Fibroblast of lung (primary cell): Measurements from ENCODE around the gene DPM2. TPM values are rescaled to one million over a fixed set of nuclear protein-coding genes. Genes with fewer than 3 reads are reported as not detected.
A peak's percentile ranks its signal among the peaks of the same experiment; 100 is the strongest.

Experiments
- DNase-seq, 2 donors: peaks; one replicate each; pipeline versions ENCODE4 v3.0.0 to v3.0.0-alpha.2; 2010; ENCODE audit warnings: low read depth in 2 of 2
- H2AFZ ChIP-seq: 2 replicates; pipeline ENCODE4 v1.5.1; 2012; ENCODE audit warnings: low read length, control low read depth, inconsistent platforms
- H3K27ac ChIP-seq: 2 replicates; pipeline ENCODE4 v1.5.1; 2011; ENCODE audit warnings: low read length, control low read depth; ENCODE audit not compliant: insufficient read depth
- H3K27me3 ChIP-seq: 2 replicates; pipeline ENCODE4 v1.5.1; 2011; ENCODE audit warnings: mild to moderate bottlenecking, low read length; ENCODE audit not compliant: control insufficient read depth, insufficient read depth
- H3K36me3 ChIP-seq: 2 replicates; pipeline ENCODE4 v1.5.1; 2011; ENCODE audit warnings: low read length; ENCODE audit not compliant: control insufficient read depth, insufficient read depth
- H3K4me1 ChIP-seq: 2 replicates; pipeline ENCODE4 v1.5.1; 2011; ENCODE audit warnings: low read length; ENCODE audit not compliant: control insufficient read depth, insufficient read depth; ENCODE audit errors: extremely low read depth
- H3K4me2 ChIP-seq: 2 replicates; pipeline ENCODE4 v1.5.1; 2011; ENCODE audit warnings: low read length, control low read depth; ENCODE audit not compliant: insufficient read depth; ENCODE audit errors: extremely low read depth
- H3K4me3 ChIP-seq, 4 experiments: fragments of 200-600 bp in 1 of 4; sonication (generic) in 1 of 4; replicated peaks in 1 of 4; 2 replicates each; pipeline ENCODE4 v1.5.1; 2011 to 2016; ENCODE audit warnings: low read length in 4 of 4, low read depth in 3 of 4, mild to moderate bottlenecking in 3 of 4, control low read depth in 2 of 4, inconsistent platforms in 1 of 4, mixed read lengths in 1 of 4; ENCODE audit not compliant: insufficient read depth in 1 of 4; ENCODE audit errors: control extremely low read depth in 1 of 4
- H3K79me2 ChIP-seq: 2 replicates; pipeline ENCODE4 v1.5.1; 2012; ENCODE audit warnings: mild to moderate bottlenecking, low read length, inconsistent platforms; ENCODE audit not compliant: control insufficient read depth, insufficient read depth
- H3K9ac ChIP-seq: 2 replicates; pipeline ENCODE4 v1.5.1; 2011; ENCODE audit warnings: mild to moderate bottlenecking, low read length, control low read depth; ENCODE audit not compliant: insufficient read depth
- H3K9me3 ChIP-seq: 2 replicates; pipeline ENCODE4 v1.5.1; 2012; ENCODE audit warnings: low read depth, low read length; ENCODE audit not compliant: control insufficient read depth, insufficient read depth
- H4K20me1 ChIP-seq: 2 replicates; pipeline ENCODE4 v1.5.1; 2011; ENCODE audit warnings: low read length; ENCODE audit not compliant: control insufficient read depth, insufficient read depth; ENCODE audit errors: extremely low read depth
- CTCF ChIP-seq, 2 donors: IDR thresholded peaks in 1 of 2; conservative IDR thresholded peaks in 1 of 2; 1 replicate in 1 of 2; 2 replicates in 1 of 2; pipeline ENCODE4 v1.5.1; 2011 to 2012; ENCODE audit warnings: low read length in 2 of 2, control low read depth in 1 of 2, inconsistent platforms in 1 of 2, low read depth in 1 of 2, mild to moderate bottlenecking in 1 of 2
- EZH2 ChIP-seq: IDR thresholded peaks from 2 replicates; pipeline ENCODE4 v1.5.1; 2012; ENCODE audit warnings: low read length, control low read depth, mild to moderate bottlenecking; ENCODE audit errors: missing control alignments
- polyA plus RNA-seq, 2 donors: library from polyadenylated mRNA; depleted of rRNA in 1 of 2; stranded (reverse) in 1 of 2; unstranded in 1 of 2; fragments of >200 nt; gene quantifications; 2 replicates each; pipeline ENCODE4 v1.2.1, GENCODE V29; 2011 to 2012; ENCODE audit warnings: missing spikeins in 1 of 2
- total RNA-seq: library from RNA; depleted of rRNA; stranded (reverse); fragments of >200 nt; gene quantifications from 2 replicates; pipeline ENCODE4 v1.2.1, GENCODE V29; 2014

DPM2 gene
- total and polyA plus RNA-seq, 2 donors (not counting 1 experiment from before 2014, with no cell fraction given) = 11.7 to 24.1 TPM

DNA sequence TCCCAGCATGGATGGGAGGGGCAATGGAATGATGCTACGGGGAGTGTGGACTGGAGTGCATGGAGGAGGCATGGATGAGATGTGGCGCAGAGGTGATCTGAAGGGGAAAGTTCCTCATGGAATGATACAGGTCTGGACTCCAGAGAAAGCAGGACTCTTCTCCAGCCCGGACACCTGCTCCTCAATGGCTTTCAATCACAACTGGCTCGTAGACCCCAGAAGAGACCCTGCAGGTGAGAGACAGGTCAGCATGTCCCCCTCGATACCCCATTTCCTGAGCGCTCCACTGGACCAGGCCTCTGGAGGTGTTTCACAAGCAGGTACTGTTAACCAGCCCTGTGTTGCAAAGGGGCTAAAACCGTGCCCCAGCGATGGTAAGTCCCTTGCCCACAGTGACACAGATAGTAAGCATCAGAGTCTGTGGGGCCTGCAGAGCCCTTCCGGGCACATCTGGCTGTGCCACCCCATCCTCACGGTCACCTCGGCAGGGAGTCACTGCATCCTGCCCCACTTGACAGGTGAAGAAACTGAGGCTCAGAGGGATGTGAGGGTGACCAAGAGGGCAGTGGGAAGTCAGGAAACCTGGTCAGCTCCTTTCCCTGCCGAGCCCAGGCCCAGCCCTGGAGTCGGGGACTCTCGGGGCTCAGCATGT is 5.5 kb upstream of the DPM2 start:
- H3K27ac ChIP-seq = no peak overlapping the region
- TF ChIP-seq CTCF (conservative IDR thresholded peaks at IDR 0.05 in 1 of 2, IDR thresholded peaks at IDR 0.05 in 1 of 2; ENCODE audit: low read depth in 1 of 2, low read length in 2 of 2) = no peak
- no peak for TF ChIP-seq EZH2
- peaks cover 12% of the 10 kb centered on the region for H3K36me3 ChIP-seq

DNA sequence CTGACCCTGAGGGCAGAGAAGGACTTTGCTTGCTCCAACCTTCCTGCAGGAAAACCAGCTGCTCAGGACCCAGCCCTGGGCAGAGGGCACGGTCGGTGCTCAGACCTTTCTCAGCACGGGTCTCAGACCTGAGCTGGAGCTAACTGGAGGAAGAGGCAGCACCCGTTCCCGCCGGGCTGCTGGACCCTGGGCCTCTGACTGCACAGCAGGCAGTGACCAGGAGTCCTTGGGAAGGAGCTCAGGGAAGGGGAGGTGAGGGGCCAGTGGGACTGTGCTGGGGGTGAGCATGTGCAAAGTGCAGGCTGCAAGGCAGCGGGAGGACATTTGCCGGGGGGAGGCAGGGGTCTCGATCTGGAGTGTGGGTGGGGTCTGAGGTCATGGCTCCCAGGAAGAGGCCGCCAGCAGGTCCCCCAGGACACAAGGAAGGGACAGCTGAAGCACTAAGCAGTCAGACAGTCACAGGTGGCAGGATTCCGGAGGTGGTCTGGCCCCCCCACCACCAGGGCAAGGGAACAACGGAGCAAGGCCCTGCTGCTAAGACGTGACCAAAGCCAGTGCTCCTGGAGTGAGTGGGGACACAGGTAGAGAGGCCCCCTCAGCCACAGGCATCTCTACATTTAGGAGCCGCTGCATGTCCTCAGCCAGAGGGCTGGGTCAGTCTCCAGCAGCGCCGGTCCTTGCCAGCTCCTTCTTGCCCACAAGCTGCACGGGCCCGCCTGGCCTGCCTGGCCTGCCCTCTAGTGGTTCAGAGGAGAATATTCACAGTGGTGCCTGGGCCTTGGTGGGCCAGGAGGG is 4.8 kb upstream of the DPM2 start:
- H3K27me3 ChIP-seq = no peaks in the 10 kb centered on the region
- peak; percentile 53 to 75 for DNase-seq
- peaks cover 10% of the 10 kb centered on the region for H3K36me3 ChIP-seq
- H3K9me3 ChIP-seq = no peaks in the 10 kb centered on the region
- no peak overlapping the region for H2AFZ ChIP-seq
- H3K27ac ChIP-seq = no peak overlapping the region
- H3K9ac ChIP-seq = no peak overlapping the region
- no peaks in the 10 kb centered on the region for H4K20me1 ChIP-seq
- H3K4me3 ChIP-seq = no peak overlapping the region
- H3K4me1 ChIP-seq = no peaks in the 10 kb centered on the region
- TF ChIP-seq CTCF (conservative IDR thresholded peaks at IDR 0.05 in 1 of 2, IDR thresholded peaks at IDR 0.05 in 1 of 2; ENCODE audit: low read depth in 1 of 2, low read length in 2 of 2) = peak; percentile 78 to 83
- no peak for TF ChIP-seq EZH2
- peaks cover under 1% of the 10 kb centered on the region for H3K79me2 ChIP-seq
- H3K4me2 ChIP-seq = no peak overlapping the region

More for the DNA sequence above, 5.5 kb upstream of the DPM2 start:
- Histone ChIP-seq H2AFZ (no peak overlapping the region), H3K9ac (no peak overlapping the region), H3K4me2 (no peak overlapping the region), H3K4me1 (no peaks in the 10 kb centered on the region), H3K79me2 (no peaks in the 10 kb centered on the region), H3K4me3 (no peak overlapping the region), H3K9me3 (no peaks in the 10 kb centered on the region), H4K20me1 (no peaks in the 10 kb centered on the region), H3K27me3 (no peaks in the 10 kb centered on the region)
- DNase-seq = no peak

GRCh38 chr9:127941961-127942215 is 4.2 kb upstream of the DPM2 start:
- no peak overlapping the region for H2AFZ ChIP-seq
- no peaks in the 10 kb centered on the region for H3K9me3 ChIP-seq
- no peak for DNase-seq
- no peaks in the 10 kb centered on the region for H4K20me1 ChIP-seq
- H3K4me3 ChIP-seq = no peak overlapping the region
- no peaks in the 10 kb centered on the region for H3K27me3 ChIP-seq
- H3K27ac ChIP-seq = no peak overlapping the region
- H3K79me2 ChIP-seq = peaks cover 6% of the 10 kb centered on the region
- H3K9ac ChIP-seq = no peak overlapping the region
- TF ChIP-seq EZH2 (no peak), CTCF (conservative IDR thresholded peaks at IDR 0.05 in 1 of 2, IDR thresholded peaks at IDR 0.05 in 1 of 2; ENCODE audit: low read depth in 1 of 2, low read length in 2 of 2) (no peak)
- H3K4me2 ChIP-seq = no peak overlapping the region
- peaks cover 10% of the 10 kb centered on the region for H3K36me3 ChIP-seq
- H3K4me1 ChIP-seq = no peaks in the 10 kb centered on the region
